GM18909 (cell line): Measurements from ENCODE around the gene GJC1.
"Not testable (repeated sequence)": the region's sequence is repeated elsewhere in the genome, so short reads cannot be mapped to it uniquely, and the experiment has no call there.

Experiments
- ATAC-seq: cut with Tn5 transposase; IDR thresholded peaks from one replicate; pipeline ENCODE4 v1.9.1; 2021; ENCODE audit warnings: mild to moderate bottlenecking; ENCODE audit not compliant: unreplicated experiment, poor library complexity

GJC1 gene

GRCh38 chr17:44765965-44766364, 64.1 kb downstream of the GJC1 start:
- no peak for ATAC-seq

GRCh38 chr17:44763170-44763569, 66.9 kb downstream of the GJC1 start:
- no peak for ATAC-seq

- no peak for ATAC-seq
These were observed 67.9 kb downstream of the GJC1 start for GRCh38 chr17:44761932-44762810.

GRCh38 chr17:44760474-44761308, 69.4 kb downstream of the GJC1 start:
- no peak for ATAC-seq

- no peak for ATAC-seq
These were observed 70.2 kb downstream of the GJC1 start for GRCh38 chr17:44759916-44760243.

GRCh38 chr17:44759086-44759915, 70.8 kb downstream of the GJC1 start:
- ATAC-seq = no peak

- ATAC-seq = no peak
These were observed 71.5 kb downstream of the GJC1 start, which contains the start of gene ADAM11 for GRCh38 chr17:44758414-44759085. Gene ADAM11, plus strand, starts transcription at chr17:44758988. Its CDS starts 212 bp downstream, at chr17:44759200.

GRCh38 chr17:44757918-44758413, 72.1 kb downstream of the GJC1 start:
- no peak for ATAC-seq

GRCh38 chr17:44757045-44757917, 72.8 kb downstream of the GJC1 start:
- ATAC-seq = no peak

GRCh38 chr17:44755180-44755579, 74.9 kb downstream of the GJC1 start:
- ATAC-seq = not testable (repeated sequence)

- ATAC-seq = no peak
These were observed 75.8 kb downstream of the GJC1 start for GRCh38 chr17:44754276-44754675.

- no peak for ATAC-seq
These were observed 76.9 kb downstream of the GJC1 start for GRCh38 chr17:44752953-44753861.

GRCh38 chr17:44751806-44752205, 78.3 kb downstream of the GJC1 start:
- ATAC-seq = no peak

GRCh38 chr17:44751331-44751730, 78.8 kb downstream of the GJC1 start:
- no peak for ATAC-seq

- no peak for ATAC-seq
These were observed 80.1 kb downstream of the GJC1 start for GRCh38 chr17:44749980-44750318.

GRCh38 chr17:44749076-44749979, 80.8 kb downstream of the GJC1 start:
- no peak for ATAC-seq
